HG03457 (cell line): Measurements from ENCODE around the gene ADAD1.
"Not testable (repeated sequence)": the region's sequence is repeated elsewhere in the genome, so short reads cannot be mapped to it uniquely, and the experiment has no call there.

ENCODE experiments used
- ATAC-seq: cut with Tn5 transposase; IDR thresholded peaks from one replicate; pipeline ENCODE4 v1.9.1; 2021; ENCODE audit warnings: moderate number of reproducible peaks; ENCODE audit not compliant: unreplicated experiment

ADAD1 gene

DNA sequence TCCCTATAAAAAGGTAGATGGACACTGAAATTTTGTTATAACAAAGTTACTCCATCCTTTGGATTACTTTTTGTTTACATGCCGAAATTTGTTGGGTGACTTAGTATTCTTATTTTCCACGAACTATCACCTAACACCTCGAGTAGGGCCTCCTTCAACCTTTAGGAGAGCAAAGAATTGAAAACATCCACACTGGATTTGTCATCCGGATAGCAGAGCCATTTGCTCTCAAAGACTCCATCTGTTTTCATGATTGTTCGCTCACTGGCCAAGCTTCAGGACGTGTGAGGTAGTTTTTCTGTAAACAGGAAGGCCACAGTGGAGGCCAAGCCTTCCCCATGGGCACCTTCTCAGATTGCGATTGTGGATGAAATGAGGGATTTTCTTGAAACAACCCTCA lies at the start of gene ADAD1:
Gene ADAD1 (plus strand): TSS at position 301 of the 400 bp plus-strand sequence. CDS start 1,059 bp downstream, outside the sequence.
- ATAC-seq: no peak

DNA sequence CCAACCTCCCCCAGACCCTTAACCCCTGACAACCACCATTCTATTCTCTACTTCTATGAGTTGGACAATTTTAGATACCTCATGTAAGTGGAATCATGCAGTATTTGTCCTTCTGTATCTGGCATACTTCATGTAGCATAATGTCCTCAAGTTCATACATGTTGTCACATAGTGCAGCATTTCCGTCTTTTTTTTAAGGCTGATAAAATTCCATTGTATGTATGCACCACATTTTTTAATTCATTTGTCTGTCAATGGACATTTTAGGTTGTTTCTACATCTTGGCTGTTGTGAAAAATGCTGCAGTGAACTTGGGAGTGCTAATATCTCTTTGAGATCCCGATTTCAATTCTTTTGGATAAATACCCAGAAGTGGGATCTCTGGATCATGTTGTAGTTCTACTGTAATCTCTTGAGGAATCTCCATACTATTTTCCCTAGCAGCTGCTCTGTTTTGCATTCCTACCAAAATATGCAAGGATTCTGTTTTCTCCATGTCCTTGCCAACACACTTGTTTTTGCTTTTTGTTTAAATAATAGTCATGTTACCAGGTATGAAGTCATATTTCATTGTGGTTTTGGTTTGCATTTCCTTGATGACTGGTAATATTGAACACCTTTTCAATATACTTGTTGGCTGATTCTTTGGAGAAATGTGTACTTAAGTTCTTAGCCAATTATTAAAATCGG lies 48.8 kb upstream of the ADAD1 start:
- no peak for ATAC-seq

DNA sequence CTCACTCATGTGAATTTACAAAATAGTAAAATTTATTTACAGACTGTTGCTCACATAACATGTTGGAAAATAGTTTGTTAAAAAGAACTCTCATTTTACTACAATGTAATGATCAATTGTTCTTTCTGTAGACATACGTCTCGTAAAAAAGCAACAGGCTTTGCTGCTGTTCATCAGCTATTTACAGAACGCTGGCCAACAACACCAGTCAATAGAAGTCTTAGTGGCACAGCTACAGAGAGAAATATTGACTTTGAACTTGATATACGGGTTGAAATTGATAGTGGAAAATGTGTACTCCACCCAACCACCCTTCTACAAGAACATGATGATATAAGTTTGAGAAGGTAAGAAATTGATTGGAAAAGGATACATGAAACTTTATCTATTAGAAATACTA lies 47.6 kb upstream of the ADAD1 start:
- no peak for ATAC-seq

DNA sequence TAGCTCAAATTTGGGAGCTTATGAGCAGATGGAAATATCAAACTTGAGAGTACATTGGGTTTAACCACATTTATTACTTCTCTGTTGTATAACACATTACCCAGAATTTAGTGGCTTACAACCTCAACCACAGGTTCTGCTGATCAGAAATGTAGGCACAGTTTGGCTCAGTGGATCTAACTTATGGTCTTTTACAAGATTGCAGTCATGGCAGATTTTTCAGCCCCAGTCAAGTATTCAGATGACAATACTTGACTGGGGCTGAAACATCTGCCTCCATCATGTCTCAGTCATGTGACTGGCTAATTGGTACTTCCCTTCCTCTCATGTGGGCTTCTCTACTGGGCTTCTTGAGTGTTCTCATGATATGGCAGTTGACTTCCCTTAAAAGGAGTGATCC lies 44.0 kb upstream of the ADAD1 start:
- ATAC-seq: no peak

DNA sequence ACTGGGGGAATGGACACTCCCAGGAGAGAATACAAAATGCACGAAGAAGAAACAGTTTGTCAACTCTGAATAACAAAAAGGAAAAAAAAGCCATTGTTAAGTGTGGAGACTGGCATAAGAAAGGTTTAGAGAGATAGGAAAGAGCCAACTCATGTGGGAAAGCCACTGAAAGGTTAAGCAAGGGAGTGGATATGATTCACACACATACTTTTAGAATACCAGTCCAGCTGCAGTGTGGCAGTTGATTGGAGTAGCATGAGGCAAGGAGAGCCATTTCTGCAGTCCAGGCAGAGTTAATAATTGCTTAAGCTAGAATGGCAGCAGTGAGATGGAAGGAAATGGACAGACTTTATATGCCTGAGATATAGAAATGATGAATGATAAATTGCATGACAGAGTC lies 36.9 kb upstream of the ADAD1 start:
- no peak for ATAC-seq

DNA sequence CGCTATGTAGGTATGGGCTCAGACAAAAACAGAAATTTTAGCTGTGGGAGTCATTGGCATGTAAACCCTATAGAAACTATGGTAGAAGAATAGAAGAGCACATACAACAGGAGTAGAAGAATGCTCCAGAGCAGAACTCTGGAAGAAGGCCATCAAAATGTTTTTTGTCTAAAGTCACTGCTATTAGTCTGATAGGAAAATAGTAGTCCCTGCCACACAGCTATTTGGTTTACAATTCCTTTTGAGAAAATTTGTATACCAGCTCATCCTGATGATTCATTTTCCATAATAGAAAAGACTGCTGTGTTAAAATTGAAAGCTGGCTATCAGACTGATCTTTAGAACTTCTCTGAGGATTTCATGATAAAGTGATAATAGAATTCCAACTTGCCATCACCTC lies 32.8 kb upstream of the ADAD1 start:
- ATAC-seq: no peak

DNA sequence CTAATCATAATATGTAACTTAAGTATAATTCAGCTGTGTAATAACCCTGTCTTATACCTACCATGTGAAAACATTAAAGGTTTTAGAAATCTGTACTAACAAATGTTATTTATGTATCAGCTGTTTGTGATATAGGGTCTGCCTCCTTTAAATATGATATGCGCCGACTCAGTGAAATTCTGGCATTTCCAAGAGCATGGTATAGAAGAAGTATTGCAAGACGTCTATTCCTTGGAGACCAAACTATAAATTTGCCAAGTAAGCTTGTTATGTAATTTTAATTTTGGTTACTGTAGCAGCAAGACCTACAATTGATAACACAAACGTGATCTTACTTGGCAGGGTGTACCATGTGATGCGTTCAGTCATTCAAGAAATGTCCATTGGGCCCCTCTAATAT lies 32.3 kb upstream of the ADAD1 start:
- ATAC-seq: no peak

DNA sequence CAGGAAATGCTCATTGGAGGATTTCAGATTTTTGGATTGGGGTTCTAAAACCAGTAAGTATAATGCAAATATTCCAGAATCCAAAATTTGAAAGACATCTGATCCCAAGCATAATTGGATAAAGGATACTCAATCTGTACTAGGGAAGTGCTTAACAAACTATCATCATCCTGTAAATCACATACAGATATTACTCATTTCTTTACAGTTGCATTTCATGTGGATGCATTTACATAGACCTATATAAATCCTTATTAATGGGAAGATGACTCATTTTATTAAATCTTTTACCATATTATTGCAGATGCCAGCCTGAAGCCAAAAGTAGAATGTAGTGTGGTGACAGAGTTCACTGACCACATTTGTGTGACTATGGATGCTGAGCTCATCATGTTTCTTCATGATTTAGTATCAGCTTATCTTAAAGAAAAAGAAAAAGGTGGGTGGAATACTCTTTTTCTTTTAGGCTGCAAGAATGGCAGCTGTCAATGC lies 22.4 kb upstream of the ADAD1 start:
- ATAC-seq: no peak

DNA sequence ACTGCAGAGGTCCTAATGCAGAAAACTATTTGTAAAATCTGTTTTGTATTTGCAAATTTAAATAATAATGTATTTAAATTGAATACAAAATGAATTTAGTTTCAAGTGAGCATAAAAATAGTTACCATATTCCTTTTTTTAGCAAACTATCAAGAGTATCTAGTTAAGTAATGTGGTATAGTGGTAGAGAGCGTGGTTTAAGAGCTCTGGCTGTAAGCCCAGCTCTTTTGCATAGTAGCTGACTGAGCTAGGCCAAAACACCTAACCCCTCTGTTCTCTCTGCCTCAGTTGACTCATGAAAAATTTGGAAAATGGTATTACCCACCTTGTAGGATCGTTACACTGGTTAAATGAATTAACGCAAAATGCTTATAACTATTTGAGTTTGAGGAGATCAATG lies 18.1 kb upstream of the ADAD1 start:
- no peak for ATAC-seq

DNA sequence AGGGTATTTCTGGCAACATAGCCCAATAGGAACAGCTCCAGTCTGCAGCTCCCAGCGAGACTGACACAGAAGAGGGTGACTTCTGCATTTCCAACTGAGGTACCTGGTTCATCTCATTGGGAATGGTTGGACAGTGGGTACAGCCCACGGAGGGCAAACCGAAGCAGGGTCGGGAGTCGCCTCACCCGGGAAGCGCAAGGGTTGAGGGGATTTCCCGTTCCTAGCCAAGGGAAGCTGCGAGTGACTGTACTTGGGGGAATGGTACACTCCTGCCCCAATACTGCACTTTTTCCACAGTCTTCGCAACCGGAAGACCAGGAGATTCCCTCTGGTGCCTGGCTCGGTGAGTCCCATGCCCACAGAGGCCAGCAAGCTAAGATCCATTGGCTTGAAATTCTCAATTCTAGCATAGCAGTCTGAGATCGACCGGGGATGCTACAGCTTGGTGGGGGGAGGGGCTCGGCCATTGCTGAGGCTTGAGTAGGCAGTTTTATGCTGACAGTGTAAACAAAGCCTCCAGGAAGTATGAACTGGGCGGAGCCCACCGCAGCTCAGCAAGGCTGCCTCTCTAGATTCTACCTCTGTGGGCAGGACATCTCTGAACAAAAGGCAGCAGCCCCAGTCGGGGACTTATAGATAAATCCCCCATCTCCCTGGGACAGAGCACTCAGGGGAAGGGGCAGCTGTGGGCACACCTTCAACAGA lies 14.0 kb upstream of the ADAD1 start:
- no peak for ATAC-seq

DNA sequence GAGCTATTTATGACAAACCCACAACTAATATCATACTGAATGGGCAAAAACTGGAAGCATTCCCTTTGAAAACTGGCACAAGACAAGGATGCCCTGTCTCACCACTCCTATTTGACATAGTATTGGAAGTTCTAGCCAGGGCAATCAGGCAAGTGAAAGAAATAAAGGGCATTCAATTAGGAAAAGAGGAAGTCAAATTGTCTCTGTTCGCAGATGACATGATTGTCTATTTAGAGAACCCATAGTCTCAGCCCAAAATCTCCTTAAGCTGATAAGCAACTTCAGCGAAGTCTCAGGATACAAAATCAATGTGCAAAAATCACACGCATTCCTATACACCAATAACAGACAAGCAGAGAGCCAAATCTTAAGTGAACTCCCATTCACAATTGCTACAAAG lies 10.0 kb upstream of the ADAD1 start:
- ATAC-seq: not testable (repeated sequence)

DNA sequence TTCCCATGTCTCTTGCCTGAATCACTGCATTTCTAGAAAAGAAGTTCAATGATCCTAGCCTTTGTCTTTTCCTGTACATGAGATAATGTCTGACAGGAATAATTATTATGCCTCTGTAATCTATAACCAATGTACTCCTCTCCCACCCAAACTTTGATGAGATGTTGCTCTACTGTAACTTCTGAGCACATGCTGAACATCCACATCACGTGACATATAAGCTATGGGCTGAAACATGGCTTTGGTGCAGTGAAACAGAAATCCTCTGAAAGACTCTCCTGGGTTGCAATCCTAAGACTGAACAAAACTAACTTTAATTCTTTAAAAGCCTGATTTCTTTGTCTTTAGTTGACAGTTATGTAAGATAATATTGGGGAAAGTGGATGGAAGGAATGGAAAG lies 1.5 kb upstream of the ADAD1 start:
- ATAC-seq: no peak

DNA sequence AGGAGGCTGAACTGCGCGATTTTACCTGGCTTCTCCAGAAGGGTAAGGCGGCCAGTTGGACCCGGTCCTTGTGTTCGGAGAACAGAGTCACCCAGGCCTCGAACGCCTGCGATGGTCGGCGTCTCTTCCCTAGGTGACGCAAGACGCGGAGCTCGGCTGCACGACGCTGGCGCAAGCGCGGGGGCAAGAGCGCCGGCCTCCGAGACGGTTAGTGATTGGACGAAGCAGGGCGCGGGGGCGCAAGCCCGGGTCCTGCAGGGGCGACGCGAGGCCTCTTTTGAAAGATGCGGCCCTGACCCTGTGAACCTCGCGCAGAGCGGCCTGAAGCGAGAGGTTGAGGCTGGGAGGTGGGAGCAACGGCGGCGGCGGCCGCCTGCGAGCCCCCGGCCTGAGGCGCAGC lies 428 bp downstream of the ADAD1 start:
- ATAC-seq: no peak

DNA sequence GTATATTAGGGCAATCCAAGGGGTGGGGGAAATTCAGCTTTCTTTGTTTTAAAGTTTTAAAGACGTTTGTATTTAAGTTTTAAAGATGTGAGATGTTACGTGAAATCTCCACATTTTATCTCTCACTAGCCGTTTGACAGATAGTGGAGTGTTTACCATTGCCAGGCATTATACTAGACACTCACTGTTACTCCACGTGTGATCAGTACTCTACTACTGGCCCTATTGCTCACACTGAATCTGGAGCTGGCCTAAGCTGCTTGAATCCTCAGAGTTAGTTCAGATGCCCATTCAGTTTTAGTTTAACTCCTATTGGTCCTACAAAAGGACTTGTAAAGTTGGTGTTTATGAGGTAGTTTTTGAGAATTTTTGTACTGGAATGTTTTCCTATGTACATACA lies 4.5 kb downstream of the ADAD1 start:
- ATAC-seq: no peak

DNA sequence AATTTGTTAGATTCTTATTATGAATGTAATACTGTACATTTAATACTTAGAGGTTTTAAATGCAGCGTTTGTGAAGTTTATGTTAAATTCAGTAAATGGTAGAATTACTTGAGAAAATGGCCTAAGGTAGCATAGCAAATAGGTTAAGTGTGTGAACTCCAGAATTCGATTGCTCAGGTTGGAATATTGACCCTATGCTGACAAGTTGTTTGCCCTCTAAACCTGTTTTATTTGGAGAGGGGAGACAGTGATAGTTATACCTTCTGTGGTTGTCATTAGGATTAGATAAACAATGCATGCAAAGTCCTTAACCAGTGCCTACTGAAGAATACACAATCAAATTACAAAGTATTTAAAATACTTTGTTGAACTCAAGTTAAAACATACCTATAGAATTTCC lies 5.4 kb downstream of the ADAD1 start:
- ATAC-seq: no peak

DNA sequence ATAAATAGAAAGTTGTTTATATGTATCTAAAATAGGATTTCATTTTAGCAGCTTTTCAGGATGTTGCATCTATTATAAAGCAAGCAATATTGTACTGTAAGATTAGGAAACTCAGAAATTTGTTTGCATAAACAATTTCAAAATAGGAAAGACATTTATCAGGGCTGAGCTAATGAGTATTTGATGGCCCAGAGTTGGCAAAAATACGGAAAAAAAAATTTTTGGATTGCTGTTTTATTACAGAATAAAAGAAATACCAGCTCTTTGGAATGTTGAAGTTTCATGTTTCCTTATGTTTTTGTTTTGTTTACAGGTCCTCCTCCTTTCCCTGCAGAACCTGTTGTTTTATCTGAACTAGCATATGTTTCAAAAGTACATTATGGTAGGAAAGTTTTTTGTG lies 14.5 kb downstream of the ADAD1 start:
- ATAC-seq: no peak

DNA sequence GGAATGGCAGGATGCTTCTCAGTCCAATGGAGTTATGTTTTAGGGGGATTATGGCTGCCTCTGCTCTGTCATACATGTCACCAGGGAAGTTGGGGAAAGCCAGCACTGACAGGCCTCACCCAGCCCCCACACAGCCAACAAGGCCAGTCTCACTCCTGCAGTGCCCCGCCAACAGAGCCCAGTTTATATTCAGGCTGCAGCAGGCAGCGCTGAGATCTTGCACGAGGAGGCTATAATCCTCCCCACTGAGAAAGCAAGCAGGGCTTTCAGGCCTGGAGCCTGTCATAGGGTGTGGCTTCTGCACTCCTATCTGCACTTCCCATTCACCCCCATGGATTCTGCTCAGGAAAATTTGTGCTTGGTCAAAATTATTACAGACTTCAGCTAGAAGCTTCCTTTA lies 25.1 kb downstream of the ADAD1 start:
- no peak for ATAC-seq

DNA sequence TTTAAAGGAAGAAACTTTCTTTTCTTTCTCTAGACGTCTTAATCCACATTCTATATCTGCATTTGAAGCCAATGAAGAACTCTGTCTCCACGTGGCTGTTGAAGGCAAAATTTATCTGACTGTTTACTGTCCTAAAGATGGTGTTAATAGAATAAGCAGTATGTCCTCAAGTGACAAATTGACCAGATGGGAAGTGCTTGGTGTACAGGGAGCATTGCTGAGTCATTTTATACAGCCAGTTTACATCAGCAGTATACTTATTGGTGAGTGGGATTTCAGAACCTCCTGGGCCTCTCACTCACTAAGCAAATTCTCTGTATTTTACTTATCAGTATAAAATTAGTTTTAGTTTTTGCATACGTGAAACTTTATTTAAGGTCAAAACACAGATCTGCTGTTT lies 33.7 kb downstream of the ADAD1 start:
- ATAC-seq: no peak

DNA sequence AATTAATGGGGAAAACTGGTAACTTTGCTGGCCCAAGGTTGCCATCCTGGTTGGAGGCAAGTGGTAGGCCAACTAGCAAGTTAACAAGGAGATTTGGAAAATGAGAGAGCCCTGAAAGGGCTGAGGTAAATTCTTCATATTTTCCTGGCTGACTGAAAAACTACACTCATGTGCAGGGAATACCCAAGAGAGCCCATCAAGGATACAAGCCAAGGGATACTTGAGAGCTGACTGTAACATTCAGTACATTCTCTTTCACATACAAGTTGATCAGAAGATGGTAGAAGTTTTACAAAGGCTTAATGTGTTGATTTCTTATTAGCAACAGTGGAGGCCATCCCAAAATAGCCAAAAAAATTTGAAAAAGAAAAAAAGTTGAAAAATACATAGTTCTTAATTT lies 44.4 kb downstream of the ADAD1 start:
- no peak for ATAC-seq

DNA sequence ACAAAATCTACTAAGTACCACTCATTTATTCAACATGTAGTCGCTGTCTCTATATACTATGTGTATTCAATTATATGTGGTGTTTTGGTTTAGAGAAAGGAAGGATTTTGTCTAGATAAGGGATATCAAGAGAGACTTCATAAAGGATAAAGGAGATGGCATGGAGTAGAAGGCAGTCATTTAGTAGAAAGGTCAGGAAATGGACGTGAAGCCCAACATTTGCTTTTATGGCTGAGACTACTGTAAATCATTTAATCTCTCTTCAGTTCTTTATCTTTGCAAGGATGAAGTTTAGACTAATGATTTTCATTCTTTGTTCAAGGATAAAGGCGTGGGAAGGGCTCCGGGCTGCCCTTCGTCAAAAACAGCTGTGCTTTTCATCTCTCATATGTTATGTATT lies 52.5 kb downstream of the ADAD1 start:
- no peak for ATAC-seq

DNA sequence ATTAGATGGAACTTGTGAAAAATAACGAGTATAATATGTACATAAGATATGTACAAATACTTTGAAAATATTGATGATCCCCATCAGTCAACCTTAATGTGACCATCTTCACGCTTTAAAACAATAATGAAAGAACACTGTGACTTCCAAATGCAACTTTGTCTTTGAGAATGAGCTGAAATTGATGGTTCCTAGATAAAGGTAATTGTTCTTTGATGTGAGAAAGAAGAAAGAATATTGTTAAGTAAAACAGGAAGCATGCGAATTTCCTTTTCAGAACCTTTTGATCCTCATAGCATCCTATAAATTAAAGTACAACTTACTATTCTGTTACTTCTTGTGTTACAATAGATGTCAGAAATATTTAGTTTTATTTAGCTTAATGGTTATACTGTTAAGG lies 55.5 kb downstream of the ADAD1 start:
- no peak for ATAC-seq

DNA sequence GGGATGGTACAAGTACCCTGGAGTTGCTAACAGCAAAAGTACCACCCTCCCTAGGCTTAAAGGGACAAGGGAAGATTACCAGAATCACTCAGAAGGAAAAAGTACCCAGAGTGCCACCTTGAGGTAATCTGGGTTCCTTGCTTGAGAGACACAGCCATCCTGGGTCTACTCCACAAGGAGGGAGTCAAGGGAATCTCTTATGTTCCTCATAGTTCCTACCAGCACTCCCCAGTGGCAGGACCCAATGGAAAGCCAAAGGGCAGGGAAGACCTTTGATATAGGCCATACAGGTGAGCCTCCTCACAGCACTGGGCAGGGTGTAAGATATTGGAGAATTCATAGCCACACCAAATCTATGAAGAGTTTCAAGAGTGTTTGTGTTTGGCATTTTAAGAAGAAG lies 72.0 kb downstream of the ADAD1 start:
- ATAC-seq: no peak
